ENCODE measurements around the gene PCSK6.

DNA sequence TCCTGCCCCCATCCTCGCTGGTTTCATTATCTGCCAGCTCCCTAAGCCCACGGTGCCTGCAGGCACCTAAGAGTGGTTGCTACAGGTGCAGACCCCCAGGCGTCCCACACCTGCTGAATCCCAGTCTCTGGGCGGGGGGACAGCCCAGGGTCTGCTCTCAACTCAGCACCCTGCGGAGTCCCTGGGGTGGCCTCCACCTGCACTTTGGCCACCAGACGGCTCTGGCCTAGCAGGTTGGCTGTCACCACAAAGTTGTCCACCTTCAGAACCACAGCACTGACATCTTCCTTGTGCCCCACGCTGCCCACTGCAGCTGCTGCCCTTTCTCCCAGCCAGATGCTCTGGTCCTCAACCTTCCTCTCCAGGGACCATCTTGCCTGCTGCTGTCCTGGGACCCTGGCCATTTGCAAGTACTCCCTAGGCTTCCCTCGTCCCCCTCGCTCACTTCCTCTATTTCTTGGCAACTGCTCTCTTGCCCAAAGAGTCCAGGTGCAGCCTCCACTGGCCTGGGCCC lies 159.6 kb downstream of the PCSK6 start:
- TF ChIP-seq SP1 (IDR thresholded peaks at IDR 0.05) (no peak), ZNF384 (IDR thresholded peaks at IDR 0.05) (no peak), CTBP1 (IDR thresholded peaks at IDR 0.05; ENCODE audit: borderline replicate concordance) (no peak)
